ENCODE measurements around the gene ADORA2B.

The ADORA2B gene

GRCh38 chr17:16013943-16014407, 69.0 kb downstream of the ADORA2B start:
- Mint-ChIP-seq H3K9me3 (no peaks in the 10 kb centered on the region), H3K4me1 (peaks cover 21% of the 10 kb centered on the region), H3K4me3 (no peak overlapping the region), H3K27me3 (no peaks in the 10 kb centered on the region), H3K27ac (ENCODE audit: low read depth) (no peak overlapping the region), H3K36me3 (ENCODE audit: insufficient read depth) (peaks cover 53% of the 10 kb centered on the region)
- DNase-seq (ENCODE audit: low spot score in 2 of 2): no peak
- no peak for ATAC-seq (replicated peaks; ENCODE audit: extremely low read depth, poor library complexity, severe bottlenecking)

GRCh38 chr17:16019347-16019746, 74.4 kb downstream of the ADORA2B start:
- H3K4me1 Mint-ChIP-seq: peaks cover 15% of the 10 kb centered on the region
- H3K4me3 Mint-ChIP-seq: no peak overlapping the region
- H3K27me3 Mint-ChIP-seq: no peaks in the 10 kb centered on the region
- peaks cover 44% of the 10 kb centered on the region for H3K36me3 Mint-ChIP-seq (ENCODE audit: insufficient read depth)
- no peak for DNase-seq (ENCODE audit: low spot score in 2 of 2)
- no peaks in the 10 kb centered on the region for H3K9me3 Mint-ChIP-seq
- no peak for ATAC-seq (replicated peaks; ENCODE audit: extremely low read depth, poor library complexity, severe bottlenecking)
- H3K27ac Mint-ChIP-seq (ENCODE audit: low read depth): no peak overlapping the region

- H3K36me3 Mint-ChIP-seq (ENCODE audit: insufficient read depth): peaks cover 59% of the 10 kb centered on the region
Observed at GRCh38 chr17:16023881-16024280, 79.0 kb downstream of the ADORA2B start.

GRCh38 chr17:16025202-16025601, 80.3 kb downstream of the ADORA2B start:
- Mint-ChIP-seq H3K27me3 (no peaks in the 10 kb centered on the region), H3K4me3 (no peak overlapping the region), H3K4me1 (peaks cover 10% of the 10 kb centered on the region), H3K9me3 (no peaks in the 10 kb centered on the region), H3K27ac (ENCODE audit: low read depth) (no peak overlapping the region), H3K36me3 (ENCODE audit: insufficient read depth) (peaks cover 65% of the 10 kb centered on the region)
- ATAC-seq (replicated peaks; ENCODE audit: extremely low read depth, poor library complexity, severe bottlenecking) (no peak), DNase-seq (ENCODE audit: low spot score in 2 of 2) (no peak)

More at GRCh38 chr17:16023881-16024280, 79.0 kb downstream of the ADORA2B start:
- no peaks in the 10 kb centered on the region for H3K27me3 Mint-ChIP-seq
- no peaks in the 10 kb centered on the region for H3K9me3 Mint-ChIP-seq
- H3K27ac Mint-ChIP-seq (ENCODE audit: low read depth): no peak overlapping the region
- DNase-seq (ENCODE audit: low spot score in 2 of 2): no peak
- H3K4me1 Mint-ChIP-seq: peaks cover 13% of the 10 kb centered on the region
- H3K4me3 Mint-ChIP-seq: no peak overlapping the region
- ATAC-seq (replicated peaks; ENCODE audit: extremely low read depth, poor library complexity, severe bottlenecking): no peak

Measured in central memory CD8-positive, alpha-beta T cell (primary cell).